Lower lobe of right lung (tissue), 2 donors: ENCODE measurements around the gene HLA-DQB1. TPM values are rescaled to one million over a fixed set of nuclear protein-coding genes. Genes with fewer than 3 reads are reported as not detected.

Source experiments
- ATAC-seq, 2 donors: fragments of 200-7000 bp; cut with Tn5 transposase; one replicate each; pipeline ENCODE4 v1.9.1; 2020 to 2022; ENCODE audit warnings: mild to moderate bottlenecking in 2 of 2, moderate library complexity in 2 of 2
- DNase-seq: peaks from one replicate; pipeline ENCODE4 v3.0.0-alpha.2; 2020
- H3K27ac ChIP-seq: fragments of 200-600 bp; one replicate; pipeline ENCODE4 v1.8.0; 2022
- H3K27me3 ChIP-seq: fragments of 200-600 bp; one replicate; pipeline ENCODE4 v1.8.0; 2022; ENCODE audit warnings: low read depth
- H3K36me3 ChIP-seq: fragments of 200-600 bp; one replicate; pipeline ENCODE4 v1.8.0; 2022; ENCODE audit warnings: mild to moderate bottlenecking
- H3K4me1 ChIP-seq: fragments of 200-600 bp; one replicate; pipeline ENCODE4 v1.8.0; 2022
- H3K4me3 ChIP-seq: fragments of 200-600 bp; one replicate; pipeline ENCODE4 v1.8.0; 2022; ENCODE audit warnings: mild to moderate bottlenecking
- H3K9me3 ChIP-seq: fragments of 200-600 bp; one replicate; pipeline ENCODE4 v1.8.0; 2022
- CTCF ChIP-seq: fragments of 200-600 bp; IDR thresholded peaks from one replicate; pipeline ENCODE4 v1.8.0; 2022; ENCODE audit warnings: antibody characterized with exemption, mild to moderate bottlenecking
- intact Hi-C: fragments of 100-400 bp; cut with DNase I; formaldehyde crosslinking; loops from one replicate; pipeline ENCODE4 v1.11.0; 2022
- total RNA-seq: library from RNA; stranded (reverse); fragmentation: NEBNext Ultra II Directional; extraction: Animal tissue kit (Norgen Biotek cat#: 25700); gene quantifications from one replicate; pipeline ENCODE4 v1.2.1, GENCODE V29; 2021
- donor health status: DM: no; HTN: yes; CAD: no; lungs with severe emphysema.

HLA-DQB1 gene
- total RNA-seq, 1 donor from 2014 or later: 132 TPM

DNA sequence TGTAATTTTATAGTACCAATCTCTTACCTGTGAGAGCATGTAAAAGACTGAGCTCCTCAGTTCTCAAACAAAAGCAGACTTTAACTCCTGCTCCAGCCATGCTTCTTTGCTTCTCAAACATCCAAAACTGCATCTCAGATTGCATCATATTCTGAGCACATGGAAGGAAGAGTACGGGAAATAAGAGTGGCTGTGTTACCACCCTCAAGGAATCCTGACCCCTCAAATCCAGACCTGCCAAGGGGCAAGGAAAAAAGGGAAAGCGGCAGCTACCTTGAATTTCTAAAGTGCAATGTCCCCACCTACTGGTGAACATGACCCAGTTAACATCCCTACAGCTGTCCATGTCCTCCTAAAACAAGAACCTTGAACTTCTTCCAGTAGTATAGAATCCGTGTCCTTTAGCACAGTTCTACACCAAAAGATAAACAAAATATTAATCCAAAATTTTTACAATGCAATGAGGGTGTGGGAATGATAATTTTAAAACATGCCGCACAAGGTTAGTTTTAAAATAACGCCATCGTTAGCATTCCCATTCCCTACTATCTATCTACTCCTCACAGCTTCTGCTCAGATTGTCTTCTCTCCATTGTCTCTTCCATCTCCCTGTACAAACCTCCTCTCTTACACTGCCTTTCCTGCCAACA lies 34.1 kb upstream of the HLA-DQB1 start:
- TF ChIP-seq CTCF: peak; percentile 70
- H3K4me1 ChIP-seq: no peaks in the 10 kb centered on the region
- no peak overlapping the region for H3K4me3 ChIP-seq
- intact Hi-C loops: no loop called here
- H3K27ac ChIP-seq: no peak overlapping the region
- ATAC-seq (peak; percentile 82 to 88), DNase-seq (no peak)
- no peaks in the 10 kb centered on the region for H3K9me3 ChIP-seq
- no peaks in the 10 kb centered on the region for H3K27me3 ChIP-seq
- H3K36me3 ChIP-seq: no peaks in the 10 kb centered on the region

- Histone ChIP-seq H3K4me3 (no peak overlapping the region), H3K9me3 (no peaks in the 10 kb centered on the region), H3K4me1 (no peaks in the 10 kb centered on the region), H3K27me3 (no peaks in the 10 kb centered on the region), H3K27ac (no peak overlapping the region), H3K36me3 (no peaks in the 10 kb centered on the region)
- ATAC-seq (no peak), DNase-seq (no peak)
- intact Hi-C loops: loop anchor here (10.0 kb wide), 1 partner anchor 262 kb away; the partner anchor contains the start of gene HLA-DRA
- no peak for TF ChIP-seq CTCF
Observed at GRCh38 chr6:32697031-32697430, 30.6 kb upstream of the HLA-DQB1 start.

DNA sequence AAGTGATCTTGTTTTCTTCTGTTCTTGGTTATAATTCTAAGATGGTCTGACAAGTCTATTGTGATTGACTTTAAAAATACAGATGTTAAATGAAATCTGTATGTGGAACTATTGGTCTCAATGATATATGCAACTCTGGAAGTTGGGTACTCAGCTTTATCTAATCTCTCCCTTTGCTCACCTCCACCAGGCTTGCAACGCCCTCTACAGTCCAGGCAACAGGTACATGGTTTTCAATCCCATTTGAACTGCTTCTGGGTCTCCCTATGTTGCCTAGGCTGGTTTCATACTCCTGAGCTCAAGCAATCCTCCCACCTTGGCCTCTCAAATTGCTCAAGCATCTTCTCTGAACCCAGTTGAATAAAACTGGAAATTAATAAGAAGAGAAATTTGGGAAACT lies 25.6 kb upstream of the HLA-DQB1 start:
- intact Hi-C loops: loop anchor here (10.0 kb wide), 1 partner anchor 257 kb away; the partner anchor contains the start of gene HLA-DRA
- Histone ChIP-seq H3K36me3 (no peaks in the 10 kb centered on the region), H3K27me3 (no peaks in the 10 kb centered on the region), H3K4me1 (no peaks in the 10 kb centered on the region), H3K4me3 (no peak overlapping the region), H3K9me3 (no peaks in the 10 kb centered on the region), H3K27ac (no peak overlapping the region)
- TF ChIP-seq CTCF: peak; percentile 52
- DNase-seq (peak; percentile 50), ATAC-seq (peak; percentile 76 to 92)

GRCh38 chr6:32689531-32690501 lies 23.4 kb upstream of the HLA-DQB1 start:
- Histone ChIP-seq H3K27me3 (no peaks in the 10 kb centered on the region), H3K4me3 (no peak overlapping the region), H3K36me3 (no peaks in the 10 kb centered on the region), H3K9me3 (no peaks in the 10 kb centered on the region), H3K27ac (no peak overlapping the region), H3K4me1 (no peaks in the 10 kb centered on the region)
- intact Hi-C loops: loop anchor here (10.0 kb wide), 1 partner anchor 255 kb away; the partner anchor contains the start of gene HLA-DRA
- no peak for DNase-seq
- ATAC-seq: peak; percentile 70 to 71
- no peak for TF ChIP-seq CTCF

DNA sequence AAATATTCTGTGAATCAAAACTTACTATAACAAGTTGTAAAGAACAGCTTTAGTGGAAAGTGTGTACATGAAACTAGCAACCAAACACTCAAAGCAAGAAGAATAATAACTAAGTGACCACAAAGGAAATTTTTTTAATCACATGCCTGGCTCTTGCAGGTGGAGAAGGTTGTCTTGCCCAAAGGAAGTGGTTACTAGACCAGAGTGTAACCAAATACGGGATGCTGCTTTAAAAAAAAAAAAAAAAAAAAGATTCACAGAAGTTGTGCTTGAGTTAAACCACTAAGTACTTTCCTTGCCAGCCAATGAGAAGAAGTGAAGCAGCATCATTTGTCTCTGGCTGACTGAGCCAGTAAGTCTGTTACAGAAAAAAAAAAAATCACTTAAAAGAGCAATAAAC lies 19.1 kb upstream of the HLA-DQB1 start:
- no peaks in the 10 kb centered on the region for H3K4me1 ChIP-seq
- no peaks in the 10 kb centered on the region for H3K9me3 ChIP-seq
- no peak for DNase-seq
- TF ChIP-seq CTCF: no peak
- peak; percentile 73 to 93 for ATAC-seq
- H3K27ac ChIP-seq: no peak overlapping the region
- intact Hi-C loops: no loop called here
- no peak overlapping the region for H3K4me3 ChIP-seq
- H3K27me3 ChIP-seq: no peaks in the 10 kb centered on the region
- H3K36me3 ChIP-seq: no peaks in the 10 kb centered on the region
